ENCODE results near the gene PAM.

Gene PAM

GRCh38 chr5:102991802-102992201 lies 236.7 kb downstream of the PAM start:
- Histone ChIP-seq H3K27ac (ENCODE audit: low read depth, low read length) (no peak overlapping the region), H3K27me3 (ENCODE audit: low read length) (no peaks in the 10 kb centered on the region), H3K9me2 (replicated peaks; ENCODE audit: insufficient read depth, low read length) (no peaks in the 10 kb centered on the region), H3K79me2 (ENCODE audit: insufficient read depth, low read length) (no peaks in the 10 kb centered on the region), H3K4me2 (ENCODE audit: low read depth, low read length, poor library complexity, severe bottlenecking) (no peak overlapping the region), H3K9me3 (ENCODE audit: insufficient read depth, low read length) (no peaks in the 10 kb centered on the region), H4K20me1 (ENCODE audit: low read depth, low read length) (no peaks in the 10 kb centered on the region), H3K36me3 (ENCODE audit: low read length) (no peaks in the 10 kb centered on the region), H3K9ac (ENCODE audit: low read length) (no peak overlapping the region), H2AFZ (ENCODE audit: low read depth, low read length, severe bottlenecking) (no peak overlapping the region), H3K4me3 (ENCODE audit: insufficient read depth, low read length, poor library complexity, severe bottlenecking) (no peak overlapping the region), H3F3A (ENCODE audit: insufficient read depth) (no peaks in the 10 kb centered on the region)
- TF ChIP-seq EZH2phosphoT487 (conservative IDR thresholded peaks at IDR 0.05; ENCODE audit: low read length) (no peak), CTCF (IDR thresholded peaks at IDR 0.05; ENCODE audit: insufficient read depth, low read length, poor library complexity, severe bottlenecking) (no peak)

GRCh38 chr5:102996011-102996575 lies 241.0 kb downstream of the PAM start:
- Histone ChIP-seq H2AFZ (ENCODE audit: low read depth, low read length, severe bottlenecking) (no peak overlapping the region), H3K79me2 (ENCODE audit: insufficient read depth, low read length) (no peaks in the 10 kb centered on the region), H3K27ac (ENCODE audit: low read depth, low read length) (no peak overlapping the region), H3F3A (ENCODE audit: insufficient read depth) (no peaks in the 10 kb centered on the region), H3K27me3 (ENCODE audit: low read length) (no peaks in the 10 kb centered on the region), H3K9me2 (replicated peaks; ENCODE audit: insufficient read depth, low read length) (no peaks in the 10 kb centered on the region), H3K4me3 (ENCODE audit: insufficient read depth, low read length, poor library complexity, severe bottlenecking) (no peak overlapping the region), H4K20me1 (ENCODE audit: low read depth, low read length) (no peaks in the 10 kb centered on the region), H3K4me2 (ENCODE audit: low read depth, low read length, poor library complexity, severe bottlenecking) (no peak overlapping the region), H3K9ac (ENCODE audit: low read length) (no peak overlapping the region), H3K9me3 (ENCODE audit: insufficient read depth, low read length) (no peaks in the 10 kb centered on the region), H3K36me3 (ENCODE audit: low read length) (no peaks in the 10 kb centered on the region)
- no peak for TF ChIP-seq CTCF (IDR thresholded peaks at IDR 0.05; ENCODE audit: insufficient read depth, low read length, poor library complexity, severe bottlenecking)
- TF ChIP-seq EZH2phosphoT487 (conservative IDR thresholded peaks at IDR 0.05; ENCODE audit: low read length), result no peak

- Histone ChIP-seq H2AFZ (ENCODE audit: low read depth, low read length, severe bottlenecking) (no peak overlapping the region), H3K79me2 (ENCODE audit: insufficient read depth, low read length) (no peaks in the 10 kb centered on the region), H3K27ac (ENCODE audit: low read depth, low read length) (no peak overlapping the region), H3K4me3 (ENCODE audit: insufficient read depth, low read length, poor library complexity, severe bottlenecking) (no peak overlapping the region), H3K9ac (ENCODE audit: low read length) (no peak overlapping the region), H3K9me2 (replicated peaks; ENCODE audit: insufficient read depth, low read length) (no peaks in the 10 kb centered on the region), H3K36me3 (ENCODE audit: low read length) (no peaks in the 10 kb centered on the region), H4K20me1 (ENCODE audit: low read depth, low read length) (no peaks in the 10 kb centered on the region), H3K9me3 (ENCODE audit: insufficient read depth, low read length) (no peaks in the 10 kb centered on the region), H3K27me3 (ENCODE audit: low read length) (no peaks in the 10 kb centered on the region), H3K4me2 (ENCODE audit: low read depth, low read length, poor library complexity, severe bottlenecking) (no peak overlapping the region), H3F3A (ENCODE audit: insufficient read depth) (no peaks in the 10 kb centered on the region)
- no peak for TF ChIP-seq CTCF (IDR thresholded peaks at IDR 0.05; ENCODE audit: insufficient read depth, low read length, poor library complexity, severe bottlenecking)
- no peak for TF ChIP-seq EZH2phosphoT487 (conservative IDR thresholded peaks at IDR 0.05; ENCODE audit: low read length)
These were observed 243.1 kb downstream of the PAM start for GRCh38 chr5:102998224-102998623.
